Heart right ventricle (tissue), 16 donors: Measurements from ENCODE around the gene THRSP. TPM values are rescaled to one million over a fixed set of nuclear protein-coding genes. Genes with fewer than 3 reads are reported as not detected.
A peak's percentile ranks its signal among the peaks of the same experiment; 100 is the strongest.

Source experiments
- ATAC-seq, 8 donors: fragments of 200-7000 bp; cut with Tn5 transposase; one replicate each; pipeline ENCODE4 v1.9.1; 2020; ENCODE audit warnings: mild to moderate bottlenecking in 8 of 8, moderate library complexity in 8 of 8, moderate number of reproducible peaks in 1 of 8
- DNase-seq, 2 donors: peaks; one replicate each; pipeline ENCODE4 v3.0.0-alpha.2; 2020
- H3K27ac ChIP-seq, 10 donors: fragments of 200-600 bp; sonication (generic) in 2 of 10; one replicate each; pipeline versions ENCODE4 v1.5.0 to v1.8.0; 2020 to 2022; ENCODE audit warnings: mild to moderate bottlenecking in 3 of 10
- H3K27me3 ChIP-seq, 7 donors: fragments of 200-600 bp; one replicate each; pipeline ENCODE4 v1.8.0; 2021 to 2022; ENCODE audit warnings: mild to moderate bottlenecking in 2 of 7
- H3K36me3 ChIP-seq, 9 donors: fragments of 200-600 bp; sonication (generic) in 1 of 9; one replicate each; pipeline versions ENCODE4 v1.5.0 to v1.8.0; 2020 to 2022; ENCODE audit warnings: mild to moderate bottlenecking in 2 of 9
- H3K4me1 ChIP-seq, 9 donors: fragments of 200-600 bp; sonication (generic) in 1 of 9; one replicate each; pipeline versions ENCODE4 v1.5.0 to v1.8.0; 2020 to 2022; ENCODE audit warnings: mild to moderate bottlenecking in 4 of 9
- H3K4me3 ChIP-seq, 10 donors: fragments of 200-600 bp; sonication (generic) in 2 of 10; one replicate each; pipeline versions ENCODE4 v1.5.0 to v1.8.0; 2020 to 2022; ENCODE audit warnings: mild to moderate bottlenecking in 7 of 10, moderate library complexity in 2 of 10
- H3K9me3 ChIP-seq, 11 donors: fragments of 200-600 bp in 10 of 11; sonication (generic) in 2 of 11; one replicate each; pipeline versions ENCODE4 v1.5.0 to v1.8.0; 2013 to 2022; ENCODE audit warnings: mild to moderate bottlenecking in 2 of 11, control low read depth in 1 of 11, moderate library complexity in 1 of 11
- WGBS, 2 donors: extraction: QIAGEN DNeasy Blood & Tissue Kit; methylation state at CpG; one replicate each; pipeline ENCODE4 v1.1.7; 2013; ENCODE audit warnings: inconsistent platforms in 1 of 2; 5-methylcytosine and 5-hydroxymethylcytosine counted together
- intact Hi-C, 10 donors: fragments of 100-400 bp; cut with DNase I; formaldehyde crosslinking; loops; one replicate each; pipeline versions ENCODE4 v1.11.1 to v1.14.2; 2022
- polyA plus RNA-seq, 2 donors: library from polyadenylated mRNA; stranded (reverse); fragments of 200-250 nt; gene quantifications; one replicate each; pipeline ENCODE4 v1.2.3, GENCODE V29; 2013
- total RNA-seq, 10 donors: library from RNA; stranded (reverse); fragmentation: NEBNext Ultra II Directional in 3 of 10; extraction: Animal tissue kit (Norgen Biotek cat#: 25700) in 3 of 10; gene quantifications; one replicate each; pipeline versions ENCODE4 v1.2.1 to v1.2.4, GENCODE V29; 2021 to 2023
- TF ChIP-seq, protein P1 (sequence below), 9 donors: fragments of 200-600 bp; sonication (generic) in 2 of 9; IDR thresholded peaks; one replicate each; pipeline versions ENCODE4 v1.5.0 to v1.8.0; 2021 to 2022; ENCODE audit warnings: antibody characterized with exemption in 9 of 9, mild to moderate bottlenecking in 5 of 9, moderate library complexity in 1 of 9
- donor health status: Arrhythmogenic right ventricular cardiomyopathy.
- donor health status: ischemic (EF 13 %, LVEDD 7.1; RV severe dilation, severe dysfunction).
- donor health status: healthy with polysubstance abuse.
- donor health status: DM: no; HTN: yes; CAD: no.
- donor health status: DM: no; HTN: no; CAD: no.
- donor health status: ischemic (EF 25% LVEDD 6.9; RV normal size, moderate dysfunction).
- donor health status: ischemic (EF 25% LVEDD 5.7; RV mildly dilated, moderate dysfunction).
- donor health status: healthy.
- donor health status: DM: yes; HTN: yes; CAD: no.
- donor health status: Ischemic cardiomyopathy.
- donor health status: ischemic (EF 35%, LVEDD 5.7; RV mildly dilated, moderate dysfunction).
- donor health status: nonischemic (EF 11% LVEDD 7.7; RV severe dilation, severe dysfunction).
- donor health status: DM: yes; HTN: yes; CAD: no.
- donor health status: PGD.
- donor health status: ischemic (EF 29% LVEDD 5.4; RV normal size, mild dysfunction).
- donor health status: nonischemic (EF 23%, LVEDD 6.1; RV moderate dilation, normal function).

THRSP gene
- total and polyA plus RNA-seq, 12 donors: 0.21 to 25.4 (median 4.0) TPM; not detected in 3

DNA sequence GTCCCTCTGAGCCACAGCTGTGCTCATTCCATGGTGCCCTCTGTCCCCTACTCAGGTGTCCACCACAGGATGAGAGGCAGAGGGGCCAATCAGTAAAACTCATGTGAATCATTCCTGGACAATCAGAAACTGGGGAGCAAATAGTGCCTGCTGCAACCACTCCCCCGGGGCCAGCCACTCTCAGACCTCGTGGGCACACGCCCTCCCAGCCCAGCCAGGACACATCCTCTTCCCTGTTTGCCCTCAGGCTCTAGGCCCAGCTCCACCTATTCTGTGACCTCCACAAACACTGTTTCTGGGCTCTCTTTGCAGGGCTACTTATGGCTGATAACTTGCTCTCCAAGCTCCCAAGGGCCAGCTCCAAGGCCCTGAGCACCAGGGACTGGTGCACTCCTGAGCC is 26.6 kb upstream of the THRSP start:
- ATAC-seq: peak in 1 of 8 donors; percentile 36
- Histone ChIP-seq H3K27me3 (no peaks in the 10 kb centered on the region), H3K4me3 (no peak overlapping the region), H3K36me3 (no peaks in the 10 kb centered on the region), H3K4me1 (peaks cover 0 to 22% (median 10%) of the 10 kb centered on the region in 9 donors), H3K27ac (no peak overlapping the region), H3K9me3 (no peaks in the 10 kb centered on the region)
- TF ChIP-seq, protein P1, sequence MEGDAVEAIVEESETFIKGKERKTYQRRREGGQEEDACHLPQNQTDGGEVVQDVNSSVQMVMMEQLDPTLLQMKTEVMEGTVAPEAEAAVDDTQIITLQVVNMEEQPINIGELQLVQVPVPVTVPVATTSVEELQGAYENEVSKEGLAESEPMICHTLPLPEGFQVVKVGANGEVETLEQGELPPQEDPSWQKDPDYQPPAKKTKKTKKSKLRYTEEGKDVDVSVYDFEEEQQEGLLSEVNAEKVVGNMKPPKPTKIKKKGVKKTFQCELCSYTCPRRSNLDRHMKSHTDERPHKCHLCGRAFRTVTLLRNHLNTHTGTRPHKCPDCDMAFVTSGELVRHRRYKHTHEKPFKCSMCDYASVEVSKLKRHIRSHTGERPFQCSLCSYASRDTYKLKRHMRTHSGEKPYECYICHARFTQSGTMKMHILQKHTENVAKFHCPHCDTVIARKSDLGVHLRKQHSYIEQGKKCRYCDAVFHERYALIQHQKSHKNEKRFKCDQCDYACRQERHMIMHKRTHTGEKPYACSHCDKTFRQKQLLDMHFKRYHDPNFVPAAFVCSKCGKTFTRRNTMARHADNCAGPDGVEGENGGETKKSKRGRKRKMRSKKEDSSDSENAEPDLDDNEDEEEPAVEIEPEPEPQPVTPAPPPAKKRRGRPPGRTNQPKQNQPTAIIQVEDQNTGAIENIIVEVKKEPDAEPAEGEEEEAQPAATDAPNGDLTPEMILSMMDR (IDR thresholded peaks at IDR 0.05): no peak
- intact Hi-C loops: loop anchor here in 1 of 10 donors (10.0 kb wide), 1 partner anchor 58 kb away; no protein-coding TSS in a partner anchor
- WGBS, 2 donors: 70 to 71% methylated on average over 3 of the region's 3 CpGs
- DNase-seq: no peak

DNA sequence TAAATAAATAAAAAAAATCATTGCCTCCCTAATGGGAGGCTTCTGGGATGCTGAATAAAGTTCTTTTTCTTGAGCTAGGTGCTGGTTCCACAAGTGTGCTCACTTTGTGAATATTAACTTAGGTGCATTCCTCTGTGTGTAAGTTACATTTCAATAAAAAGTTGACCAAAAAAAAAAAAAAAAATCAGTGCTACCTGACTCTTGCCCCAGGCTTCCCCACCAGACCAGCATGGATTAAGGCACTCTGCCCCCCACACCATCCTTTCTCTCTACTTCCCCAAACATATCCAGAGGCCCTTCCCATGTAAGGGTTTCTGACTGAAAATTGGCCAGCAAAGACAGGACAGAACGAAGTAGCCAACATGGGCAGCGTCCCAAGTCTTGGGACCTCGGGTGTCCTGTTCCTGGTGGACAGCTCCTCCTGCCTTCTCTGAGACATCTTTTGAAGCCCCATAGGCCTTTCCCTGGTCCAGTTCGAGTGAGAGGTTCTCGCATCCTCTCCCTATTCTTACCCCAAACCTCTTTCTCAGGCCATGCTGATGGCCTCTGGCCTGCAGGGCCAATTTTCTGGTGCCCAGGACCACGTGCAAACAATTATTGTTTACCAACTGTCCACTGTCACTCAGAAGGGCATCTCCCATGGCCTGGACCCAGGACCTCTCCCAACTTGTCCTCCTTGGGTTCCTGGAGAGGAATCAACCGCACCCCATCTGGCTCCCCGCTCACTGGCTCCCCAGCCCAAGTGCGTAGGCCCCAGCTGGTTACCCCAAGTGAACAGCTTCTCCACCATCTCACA is 25.6 kb upstream of the THRSP start:
- H3K27me3 ChIP-seq: no peaks in the 10 kb centered on the region
- DNase-seq: no peak
- TF ChIP-seq, protein P1 (IDR thresholded peaks at IDR 0.05): no peak
- H3K27ac ChIP-seq: no peak overlapping the region
- no peaks in the 10 kb centered on the region for H3K36me3 ChIP-seq
- intact Hi-C loops: loop anchor here in 1 of 10 donors (10.0 kb wide), 1 partner anchor 57 kb away; no protein-coding TSS in a partner anchor
- no peaks in the 10 kb centered on the region for H3K9me3 ChIP-seq
- peaks cover 0 to 22% (median 10%) of the 10 kb centered on the region in 9 donors for H3K4me1 ChIP-seq
- H3K4me3 ChIP-seq: no peak overlapping the region
- 84 to 85% methylated on average over 9 of the region's 9 CpGs for WGBS, 2 donors
- peak in 1 of 8 donors; percentile 37 for ATAC-seq

DNA sequence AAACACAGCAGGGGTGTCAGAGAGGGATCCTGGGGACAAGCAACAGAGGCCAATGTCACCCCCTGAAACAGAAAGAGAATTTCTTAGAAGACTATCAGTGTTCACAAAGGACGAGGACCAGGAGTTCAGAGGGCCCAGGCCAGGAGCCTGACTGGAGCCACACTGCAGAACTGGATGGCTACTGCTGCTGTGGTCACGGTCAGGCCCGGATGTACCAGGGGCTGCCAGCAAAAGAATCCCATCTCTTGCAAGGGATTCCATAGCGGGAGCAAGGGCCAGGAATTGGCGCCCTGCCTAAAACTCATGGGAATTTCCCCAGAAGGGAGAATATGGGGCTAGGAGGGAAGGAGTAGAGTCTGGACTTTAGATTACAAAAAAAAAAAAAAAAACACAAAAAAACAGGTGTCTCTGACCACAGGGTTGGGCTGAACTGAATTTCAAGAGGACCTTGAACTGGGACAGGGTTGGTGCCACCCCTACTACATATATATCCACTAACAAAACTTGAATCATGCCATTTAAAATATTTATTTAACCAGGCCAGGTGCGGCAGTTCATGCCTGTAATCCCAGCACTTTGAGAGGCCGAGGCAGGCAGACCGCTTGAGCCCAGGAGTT is 24.9 kb upstream of the THRSP start:
- no peaks in the 10 kb centered on the region for H3K36me3 ChIP-seq
- intact Hi-C loops: loop anchor here in 1 of 10 donors (10.0 kb wide), 1 partner anchor 56 kb away; no protein-coding TSS in a partner anchor
- H3K27me3 ChIP-seq: no peaks in the 10 kb centered on the region
- H3K4me1 ChIP-seq: peaks cover 0 to 22% (median 10%) of the 10 kb centered on the region in 9 donors
- DNase-seq: no peak
- H3K27ac ChIP-seq: peak overlapping the region in 1 of 10 donors; percentile 87
- no peak overlapping the region for H3K4me3 ChIP-seq
- TF ChIP-seq, protein P1 (IDR thresholded peaks at IDR 0.05): no peak
- WGBS, 2 donors: 85 to 90% methylated on average over 8 of the region's 8 CpGs
- ATAC-seq: no peak
- H3K9me3 ChIP-seq: no peaks in the 10 kb centered on the region

DNA sequence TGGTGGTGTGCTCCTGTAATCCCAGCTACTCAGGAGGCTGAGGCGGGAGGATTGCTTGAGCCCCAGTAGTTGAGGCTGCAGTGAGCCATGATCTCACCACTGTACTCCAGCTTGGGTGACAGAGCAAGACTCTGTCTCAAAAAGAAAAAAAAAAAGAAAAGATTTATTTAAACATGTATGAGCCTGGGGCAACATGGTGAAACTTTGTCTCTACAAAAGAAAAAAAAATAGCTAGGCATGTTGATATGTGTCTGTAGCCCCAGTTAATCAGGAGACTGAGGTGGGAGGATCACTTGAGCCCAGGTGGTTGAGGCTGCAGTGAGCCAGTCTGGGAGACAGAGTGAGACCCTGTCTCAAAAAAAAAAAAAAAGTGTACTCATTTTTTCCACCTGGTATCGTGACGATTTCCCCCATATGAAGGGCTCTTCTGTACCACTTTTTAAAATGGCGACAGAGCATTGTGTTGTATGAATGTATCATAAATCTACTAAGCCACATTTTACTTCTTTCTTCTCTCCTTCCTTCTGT is 24.2 kb upstream of the THRSP start:
- TF ChIP-seq, protein P1 (IDR thresholded peaks at IDR 0.05): no peak
- peaks cover 0 to 22% (median 10%) of the 10 kb centered on the region in 9 donors for H3K4me1 ChIP-seq
- ATAC-seq: no peak
- no peaks in the 10 kb centered on the region for H3K36me3 ChIP-seq
- no peak for DNase-seq
- H3K27ac ChIP-seq: peak overlapping the region in 8 of 10 donors; percentile 18 to 87 (median 57)
- 86 to 94% methylated on average over 4 of the region's 4 CpGs for WGBS, 2 donors
- intact Hi-C loops: loop anchor here in 1 of 10 donors (10.0 kb wide), 1 partner anchor 55 kb away; no protein-coding TSS in a partner anchor
- no peaks in the 10 kb centered on the region for H3K9me3 ChIP-seq
- no peaks in the 10 kb centered on the region for H3K27me3 ChIP-seq
- peak overlapping the region in 1 of 10 donors; percentile 26 for H3K4me3 ChIP-seq
